Measurements from ENCODE around the gene FARP2.

Gene FARP2

GRCh38 chr2:241532168-241532567, 176.1 kb downstream of the FARP2 start:
- no peak for TF ChIP-seq TEAD4 (IDR thresholded peaks at IDR 0.05)
- TF ChIP-seq RAD21 (IDR thresholded peaks at IDR 0.05; ENCODE audit: low read depth), result no peak
- no peak for TF ChIP-seq NFIC (IDR thresholded peaks at IDR 0.05)
- TF ChIP-seq ZBTB7A (IDR thresholded peaks at IDR 0.05; ENCODE audit: low read depth), result no peak
- TF ChIP-seq EP300 (IDR thresholded peaks at IDR 0.05; ENCODE audit: borderline replicate concordance), result no peak
- no peak for TF ChIP-seq TCF12 (IDR thresholded peaks at IDR 0.05; ENCODE audit: low read depth)
- TF ChIP-seq, protein P1, sequence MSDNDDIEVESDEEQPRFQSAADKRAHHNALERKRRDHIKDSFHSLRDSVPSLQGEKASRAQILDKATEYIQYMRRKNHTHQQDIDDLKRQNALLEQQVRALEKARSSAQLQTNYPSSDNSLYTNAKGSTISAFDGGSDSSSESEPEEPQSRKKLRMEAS (IDR thresholded peaks at IDR 0.05), result no peak

- TF ChIP-seq, protein P2, sequence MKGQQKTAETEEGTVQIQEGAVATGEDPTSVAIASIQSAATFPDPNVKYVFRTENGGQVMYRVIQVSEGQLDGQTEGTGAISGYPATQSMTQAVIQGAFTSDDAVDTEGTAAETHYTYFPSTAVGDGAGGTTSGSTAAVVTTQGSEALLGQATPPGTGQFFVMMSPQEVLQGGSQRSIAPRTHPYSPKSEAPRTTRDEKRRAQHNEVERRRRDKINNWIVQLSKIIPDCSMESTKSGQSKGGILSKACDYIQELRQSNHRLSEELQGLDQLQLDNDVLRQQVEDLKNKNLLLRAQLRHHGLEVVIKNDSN (IDR thresholded peaks at IDR 0.05), result no peak
- no peak for TF ChIP-seq NFIC (IDR thresholded peaks at IDR 0.05)
- no peak for TF ChIP-seq EP300 (IDR thresholded peaks at IDR 0.05; ENCODE audit: borderline replicate concordance)
- TF ChIP-seq, protein P1 (IDR thresholded peaks at IDR 0.05), result no peak
- no peak for TF ChIP-seq FOXM1 (IDR thresholded peaks at IDR 0.05; ENCODE audit: borderline replicate concordance, low read depth)
- no peak for TF ChIP-seq REST (IDR thresholded peaks at IDR 0.05; ENCODE audit: low read depth)
- TF ChIP-seq TAF1 (IDR thresholded peaks at IDR 0.05; ENCODE audit: low read depth), result no peak
- no peak for TF ChIP-seq CEBPB (IDR thresholded peaks at IDR 0.05)
- TF ChIP-seq YY1 (IDR thresholded peaks at IDR 0.05; ENCODE audit: low read depth), result no peak
- TF ChIP-seq EGR1 (IDR thresholded peaks at IDR 0.05), result no peak
Observed at GRCh38 chr2:241532733-241533601, 176.9 kb downstream of the FARP2 start.

DNA sequence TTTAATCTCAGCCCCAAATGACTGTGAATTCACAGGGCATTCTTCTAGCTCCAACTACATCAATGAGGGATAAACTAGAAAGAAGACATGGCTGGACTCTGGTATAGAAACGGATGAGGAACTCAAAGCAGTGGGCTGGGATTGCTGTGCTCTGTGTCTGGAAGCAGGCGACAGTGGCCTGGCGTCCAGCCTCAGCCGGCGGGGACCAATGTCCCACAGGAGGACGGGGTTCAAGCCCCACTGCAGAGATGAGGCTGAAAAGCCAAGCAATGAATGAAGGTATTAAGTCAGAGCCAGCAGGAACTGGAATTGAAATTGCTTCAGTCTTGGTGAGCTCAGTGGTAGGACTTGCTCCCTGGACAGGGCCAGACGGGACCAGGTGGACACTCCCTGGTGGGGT, 178.2 kb downstream of the FARP2 start:
- TF ChIP-seq EGR1 (IDR thresholded peaks at IDR 0.05) (no peak), ZBTB7A (IDR thresholded peaks at IDR 0.05; ENCODE audit: low read depth) (no peak), REST (IDR thresholded peaks at IDR 0.05; ENCODE audit: low read depth) (no peak), TAF1 (IDR thresholded peaks at IDR 0.05; ENCODE audit: low read depth) (no peak), TCF12 (IDR thresholded peaks at IDR 0.05; ENCODE audit: low read depth) (no peak), CREB1 (IDR thresholded peaks at IDR 0.05; ENCODE audit: low read depth) (no peak), YY1 (IDR thresholded peaks at IDR 0.05; ENCODE audit: low read depth) (no peak), EP300 (IDR thresholded peaks at IDR 0.05; ENCODE audit: borderline replicate concordance) (no peak), FOXM1 (IDR thresholded peaks at IDR 0.05; ENCODE audit: borderline replicate concordance, low read depth) (no peak), NFIC (IDR thresholded peaks at IDR 0.05) (no peak), TEAD4 (IDR thresholded peaks at IDR 0.05) (no peak), CEBPB (IDR thresholded peaks at IDR 0.05) (no peak), RAD21 (IDR thresholded peaks at IDR 0.05; ENCODE audit: low read depth) (no peak)
- TF ChIP-seq, protein P1 (IDR thresholded peaks at IDR 0.05), result no peak
- TF ChIP-seq, protein P2 (IDR thresholded peaks at IDR 0.05), result no peak

DNA sequence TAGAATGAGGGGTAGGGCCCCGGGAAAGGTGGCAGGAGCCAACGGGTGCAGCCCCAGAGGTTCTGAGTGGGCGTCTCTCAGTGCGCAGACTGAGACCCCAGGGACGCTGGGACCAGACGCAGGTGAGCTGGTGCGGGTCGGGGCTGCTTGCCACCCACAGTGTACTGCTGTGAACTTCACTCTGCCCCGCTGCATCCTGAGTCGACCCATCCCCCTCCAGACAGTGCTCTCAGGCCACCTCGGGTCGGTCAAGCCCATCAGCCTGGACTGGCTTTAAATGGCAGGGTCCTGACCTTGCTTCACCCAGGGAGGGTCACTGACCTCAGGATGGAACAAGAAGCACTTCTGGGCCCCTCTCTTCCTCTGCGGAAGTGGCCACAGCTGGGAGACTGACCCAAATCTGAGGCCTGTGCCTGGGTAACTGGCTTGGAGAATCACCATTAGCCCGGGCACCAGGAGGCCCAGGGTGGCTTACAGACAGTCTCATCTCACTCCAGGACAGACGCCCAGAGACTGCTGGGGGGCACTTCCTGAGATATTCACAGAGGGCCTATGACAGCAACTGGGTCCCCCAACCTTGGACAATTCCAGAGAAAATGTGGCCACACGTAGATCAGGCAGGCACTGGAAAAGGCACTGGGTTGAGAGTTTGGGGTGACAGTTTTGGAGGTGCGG, 178.8 kb downstream of the FARP2 start:
- TF ChIP-seq TEAD4 (IDR thresholded peaks at IDR 0.05) (no peak), FOXM1 (IDR thresholded peaks at IDR 0.05; ENCODE audit: borderline replicate concordance, low read depth) (no peak), EGR1 (IDR thresholded peaks at IDR 0.05) (no peak), TAF1 (IDR thresholded peaks at IDR 0.05; ENCODE audit: low read depth) (no peak), EP300 (IDR thresholded peaks at IDR 0.05; ENCODE audit: borderline replicate concordance) (no peak), REST (IDR thresholded peaks at IDR 0.05; ENCODE audit: low read depth) (no peak), ZBTB7A (IDR thresholded peaks at IDR 0.05; ENCODE audit: low read depth) (no peak)
- TF ChIP-seq, protein P1 (IDR thresholded peaks at IDR 0.05), result no peak
- TF ChIP-seq, protein P2 (IDR thresholded peaks at IDR 0.05), result no peak

Data from Ishikawa (cell line).